H1 (cell line): ENCODE data around the gene IGF2R. TPM values are rescaled to one million over a fixed set of nuclear protein-coding genes. Genes with fewer than 3 reads are reported as not detected.

Source experiments
- CTCF ChIA-PET: fragments of 300-600 bp; sonication (Branson Sonifier 250); formaldehyde crosslinking; loops from one replicate; lab custom pipeline; 2021; ENCODE audit not compliant: partially characterized antibody; lab: Charles Lee
- POLR2A ChIA-PET: fragments of 300-600 bp; sonication (Branson Sonifier 250); formaldehyde crosslinking; loops from one replicate; lab custom pipeline; 2021; ENCODE audit warnings: inconsistent platforms; ENCODE audit not compliant: partially characterized antibody; lab: Charles Lee
- DNase-seq, 2 experiments: peaks; one replicate each; pipeline versions ENCODE4 v3.0.0 to v3.0.0-alpha.2; 2010 to 2022; ENCODE audit warnings: low spot score in 2 of 2, low read depth in 1 of 2, mixed read lengths in 1 of 2
- FAIRE-seq: peaks from 2 replicates; lab custom pipeline; 2011; peaks lifted over from hg19 to GRCh38; lab: Jason Lieb, UNC
- H2AFZ ChIP-seq: 2 replicates; pipeline ENCODE4 v1.8.1; 2012; ENCODE audit warnings: low read length, inconsistent platforms
- H2AK5ac ChIP-seq: 2 replicates; pipeline ENCODE4 v1.6.1; 2013; ENCODE audit warnings: low read depth, low read length
- H2BK120ac ChIP-seq: replicated peaks from 2 replicates; pipeline ENCODE3; 2013; ENCODE audit warnings: low read depth, low read length, inconsistent platforms
- H2BK12ac ChIP-seq: 2 replicates; pipeline ENCODE4 v1.6.1; 2013; ENCODE audit warnings: low read depth, low read length
- H2BK15ac ChIP-seq: 2 replicates; pipeline ENCODE4 v1.6.1; 2013; ENCODE audit warnings: low read length
- H2BK20ac ChIP-seq: 2 replicates; pipeline ENCODE4 v1.6.1; 2013; ENCODE audit warnings: low read length
- H2BK5ac ChIP-seq: 2 replicates; pipeline ENCODE4 v1.6.1; 2013; ENCODE audit warnings: low read depth, low read length
- H3K14ac ChIP-seq: 2 replicates; pipeline ENCODE4 v1.6.1; 2013; ENCODE audit warnings: inconsistent platforms; ENCODE audit not compliant: insufficient read length
- H3K18ac ChIP-seq: 2 replicates; pipeline ENCODE4 v1.6.1; 2013; ENCODE audit warnings: low read length; ENCODE audit errors: extremely low read depth
- H3K23ac ChIP-seq: 2 replicates; pipeline ENCODE4 v1.6.1; 2013; ENCODE audit warnings: inconsistent platforms; ENCODE audit not compliant: insufficient read length
- H3K23me2 ChIP-seq: 2 replicates; pipeline ENCODE4 v1.6.1; 2013; ENCODE audit warnings: low read depth, low read length
- H3K27ac ChIP-seq: 2 replicates; pipeline ENCODE4 v1.6.1; 2011; ENCODE audit warnings: low read depth, low read length, inconsistent platforms
- H3K27me3 ChIP-seq, 4 experiments: replicated peaks in 1 of 4; 1 replicate in 1 of 4; 2 replicates in 3 of 4; pipeline versions ENCODE4 v1.6.1 to v1.8.1; 2011 to 2013; ENCODE audit warnings: low read length in 3 of 4, mild to moderate bottlenecking in 3 of 4, inconsistent platforms in 2 of 4, mixed read lengths in 2 of 4, moderate library complexity in 1 of 4; ENCODE audit not compliant: control insufficient read depth in 3 of 4, insufficient read depth in 3 of 4; ENCODE audit errors: extremely low read depth in 1 of 4
- H3K36me3 ChIP-seq, 4 experiments: 2 replicates each; pipeline versions ENCODE4 v1.6.1 to v1.8.1; 2011 to 2013; ENCODE audit warnings: mild to moderate bottlenecking in 4 of 4, low read length in 3 of 4, moderate library complexity in 2 of 4, control low read depth in 1 of 4, inconsistent platforms in 1 of 4; ENCODE audit not compliant: insufficient read depth in 4 of 4, control insufficient read depth in 2 of 4
- H3K4ac ChIP-seq: replicated peaks from 2 replicates; pipeline ENCODE3; 2013; ENCODE audit warnings: low read length, low read depth, mixed read lengths, inconsistent platforms; ENCODE audit not compliant: insufficient read length
- H3K4me1 ChIP-seq, 4 experiments: replicated peaks in 1 of 4; 1 replicate in 1 of 4; 2 replicates in 3 of 4; pipeline versions ENCODE4 v1.6.1 to v1.8.1; 2011 to 2013; ENCODE audit warnings: low read length in 3 of 4, inconsistent platforms in 2 of 4, mixed read lengths in 1 of 4; ENCODE audit not compliant: insufficient read depth in 4 of 4, control insufficient read depth in 3 of 4
- H3K4me2 ChIP-seq, 2 experiments: 2 replicates each; pipeline versions ENCODE4 v1.6.1 to v1.8.1; 2011 to 2013; ENCODE audit warnings: low read depth in 2 of 2, low read length in 2 of 2, control low read depth in 1 of 2, inconsistent platforms in 1 of 2, mild to moderate bottlenecking in 1 of 2; ENCODE audit not compliant: insufficient read depth in 1 of 2
- H3K4me3 ChIP-seq, 4 experiments: fragments of 200-600, 300-600 bp in 1 of 4; sonication (generic), shearing (Covaris generic), sonication (Bioruptor Twin) in 1 of 4; 2 replicates each; pipeline versions ENCODE4 v1.5.1 to v1.8.1; 2011 to 2016; ENCODE audit warnings: low read length in 4 of 4, low read depth in 3 of 4, control low read depth in 2 of 4, inconsistent platforms in 2 of 4, mild to moderate bottlenecking in 2 of 4, mixed read lengths in 1 of 4, moderate library complexity in 1 of 4; ENCODE audit not compliant: insufficient read depth in 2 of 4; ENCODE audit errors: extremely low read depth in 1 of 4
- H3K56ac ChIP-seq: replicated peaks from 2 replicates; pipeline ENCODE3; 2013; ENCODE audit warnings: low read depth, mild to moderate bottlenecking, mixed read lengths, low read length, inconsistent platforms; ENCODE audit not compliant: insufficient read length
- H3K79me1 ChIP-seq: 2 replicates; pipeline ENCODE4 v1.6.1; 2013; ENCODE audit warnings: low read depth, low read length, control low read depth
- H3K79me2 ChIP-seq, 2 experiments: 2 replicates each; pipeline versions ENCODE4 v1.6.1 to v1.8.1; 2012 to 2013; ENCODE audit warnings: low read length in 2 of 2, mild to moderate bottlenecking in 2 of 2, inconsistent platforms in 1 of 2; ENCODE audit not compliant: insufficient read depth in 2 of 2, control insufficient read depth in 1 of 2
- H3K9ac ChIP-seq, 4 experiments: replicated peaks in 1 of 4; 1 replicate in 1 of 4; 2 replicates in 3 of 4; pipeline versions ENCODE4 v1.6.1 to v1.8.1; 2011 to 2013; ENCODE audit warnings: low read depth in 3 of 4, low read length in 3 of 4, control low read depth in 2 of 4, mild to moderate bottlenecking in 2 of 4, moderate library complexity in 2 of 4, inconsistent platforms in 1 of 4; ENCODE audit errors: extremely low read depth in 1 of 4
- H3K9me3 ChIP-seq, 2 experiments: 2 replicates each; pipeline versions ENCODE4 v1.6.1 to v1.8.1; 2012 to 2013; ENCODE audit warnings: mild to moderate bottlenecking in 2 of 2, moderate library complexity in 2 of 2, control low read depth in 1 of 2, inconsistent platforms in 1 of 2, low read depth in 1 of 2, low read length in 1 of 2, mixed read lengths in 1 of 2; ENCODE audit not compliant: insufficient read depth in 2 of 2
- H4K20me1 ChIP-seq, 2 experiments: replicated peaks in 1 of 2; 2 replicates each; pipeline versions ENCODE3 to v1.8.1; 2011 to 2013; ENCODE audit warnings: inconsistent platforms in 2 of 2, low read length in 2 of 2, mild to moderate bottlenecking in 1 of 2; ENCODE audit not compliant: insufficient read depth in 2 of 2, control insufficient read depth in 1 of 2
- H4K5ac ChIP-seq: 2 replicates; pipeline ENCODE4 v1.6.1; 2013; ENCODE audit warnings: low read length, low read depth, mixed read lengths, inconsistent platforms; ENCODE audit not compliant: insufficient read length
- H4K8ac ChIP-seq: 2 replicates; pipeline ENCODE4 v1.8.0; 2013; ENCODE audit warnings: mild to moderate bottlenecking, moderate library complexity, low read length, inconsistent platforms; ENCODE audit not compliant: insufficient read depth; ENCODE audit errors: extremely low read depth
- H4K91ac ChIP-seq: replicated peaks from 2 replicates; pipeline ENCODE3; 2013; ENCODE audit warnings: low read length, mixed read lengths, inconsistent platforms; ENCODE audit not compliant: insufficient read length
- ATF3 ChIP-seq: IDR thresholded peaks from 2 replicates; pipeline ENCODE4 v1.6.1; 2011; ENCODE audit warnings: low read depth, mild to moderate bottlenecking, low read length; ENCODE audit not compliant: insufficient read depth
- CBX5 ChIP-seq: fragments of 300-800, 300-1000 bp; sonication (generic); IDR thresholded peaks from 2 replicates; pipeline ENCODE4 v1.7.1; 2016; ENCODE audit warnings: antibody characterized with exemption, low read length, low read depth
- CTCF ChIP-seq, 3 experiments: IDR thresholded peaks; 1 replicate in 2 of 3; 2 replicates in 1 of 3; pipeline versions ENCODE4 v1.5.1 to v1.6.1; 2011; ENCODE audit warnings: low read length in 3 of 3, mild to moderate bottlenecking in 3 of 3, inconsistent platforms in 2 of 3, low read depth in 1 of 3, moderate library complexity in 1 of 3; ENCODE audit not compliant: insufficient read depth in 1 of 3; ENCODE audit errors: control extremely low read depth in 1 of 3
- EP300 ChIP-seq, 2 experiments: IDR thresholded peaks; 1 replicate in 1 of 2; 2 replicates in 1 of 2; pipeline ENCODE4 v1.6.1; 2011 to 2012; ENCODE audit warnings: low read depth in 2 of 2, low read length in 2 of 2, mild to moderate bottlenecking in 2 of 2, borderline replicate concordance in 1 of 2, inconsistent platforms in 1 of 2, moderate library complexity in 1 of 2
- JUN ChIP-seq: IDR thresholded peaks from 2 replicates; pipeline ENCODE4 v1.6.1; 2011; ENCODE audit warnings: low read depth, mild to moderate bottlenecking, improper control_type of control experiment, low read length
- JUND ChIP-seq: IDR thresholded peaks from 2 replicates; pipeline ENCODE4 v1.6.1; 2011; ENCODE audit warnings: mild to moderate bottlenecking, improper control_type of control experiment, low read length
- POU5F1 ChIP-seq: IDR thresholded peaks from 2 replicates; pipeline ENCODE4 v1.6.1; 2011; ENCODE audit warnings: low read depth, mild to moderate bottlenecking, low read length, moderate library complexity
- USF2 ChIP-seq: IDR thresholded peaks from 2 replicates; pipeline ENCODE4 v1.6.1; 2011; ENCODE audit warnings: low read length, improper control_type of control experiment
- YY1 ChIP-seq: IDR thresholded peaks from 2 replicates; pipeline ENCODE4 v1.6.1; 2011; ENCODE audit warnings: low read depth, mild to moderate bottlenecking, low read length
- WGBS, 2 experiments: shearing (Covaris generic) in 1 of 2; methylation state at CpG; one replicate each; pipeline versions ENCODE4 v1.1.6 to v1.1.7; 2013 to 2015; ENCODE audit warnings: low lambda C conversion rate in 2 of 2, mixed read lengths in 2 of 2, inconsistent platforms in 1 of 2, low coverage in 1 of 2, missing lambda C conversion rate in 1 of 2; ENCODE audit not compliant: insufficient replicate concordance in 2 of 2, insufficient coverage in 1 of 2, insufficient read length in 1 of 2; ENCODE audit errors: extremely low coverage in 1 of 2, missing lambda C conversion rate in 1 of 2; 5-methylcytosine and 5-hydroxymethylcytosine counted together
- polyA plus RNA-seq, 7 experiments: library from polyadenylated mRNA; depleted of rRNA in 3 of 7; stranded (reverse) in 5 of 7; unstranded in 2 of 7; fragments of >200 nt in 5 of 7; fragments of 200-250 nt in 2 of 7; gene quantifications; 1 replicate in 5 of 7; 2 replicates in 1 of 7; 4 replicates in 1 of 7; pipeline versions ENCODE4 v1.2.1 to v1.2.3, GENCODE V29; 2011 to 2013; ENCODE audit warnings: missing spikeins in 2 of 7, mixed read lengths in 2 of 7
- total RNA-seq: library from RNA; stranded (reverse); fragmentation: NEBNext Ultra II Directional; extraction: Animal tissue kit (Norgen Biotek cat#: 25700); gene quantifications from 2 replicates; pipeline ENCODE4 v1.2.1, GENCODE V29; 2021

IGF2R gene
- total and polyA plus RNA-seq, 2 of the 8 experiments (the other 6 are each of a cell fraction or from before 2014, with no cell fraction given) = 20.6 to 74.1 TPM

- no peak overlapping the region for H3K27ac ChIP-seq
- peaks cover 4% of the 10 kb centered on the region; the same call in 1 of the 2 replicates for H3K79me1 ChIP-seq
- H3K36me3 ChIP-seq = no peaks in the 10 kb centered on the region
- H3K56ac ChIP-seq = no peak overlapping the region
- H3K9me3 ChIP-seq = no peaks in the 10 kb centered on the region
- WGBS, 2 experiments = 76% methylated on average over 3 of the region's 3 CpGs; no CpG with 5 or more reads in 1 of the 2 experiments
- H3K4me3 ChIP-seq = no peak overlapping the region
- peaks cover 5 to 12% (median 7%) of the 10 kb centered on the region in 4 experiments; a peak in 4 of 7 replicates for H3K4me1 ChIP-seq
- peaks cover 5% of the 10 kb centered on the region for H3K23me2 ChIP-seq
- CTCF ChIA-PET = interaction anchor here (0.9 to 4.1 kb wide), 4 partner anchors 10 to 16 kb away, joined by 4 to 10 read pairs (median 5); no protein-coding TSS in a partner anchor
- H3K14ac ChIP-seq = no peak overlapping the region
- H4K5ac ChIP-seq = no peak overlapping the region
- H4K20me1 ChIP-seq = peaks cover 2 to 3% of the 10 kb centered on the region in 2 experiments
- H3K4me2 ChIP-seq = no peak overlapping the region
- POLR2A ChIA-PET = interaction anchor here (1.3 kb wide), 1 partner anchor 10 kb away, joined by 4 read pairs; no protein-coding TSS in a partner anchor
- H3K18ac ChIP-seq = no peak overlapping the region
- no peak overlapping the region for H3K4ac ChIP-seq
- H2AK5ac ChIP-seq = no peak overlapping the region
- FAIRE-seq (no peak), DNase-seq (no peak)
- no peak overlapping the region for H4K8ac ChIP-seq
- no peak overlapping the region for H3K23ac ChIP-seq
- H4K91ac ChIP-seq = no peak overlapping the region
- H2BK120ac ChIP-seq = no peak overlapping the region
- H3K27me3 ChIP-seq = peaks cover 0 to 7% (median 0%) of the 10 kb centered on the region in 4 experiments; a peak in 1 of 7 replicates
- no peak overlapping the region for H2BK20ac ChIP-seq
- H3K9ac ChIP-seq = no peak overlapping the region
- H2BK5ac ChIP-seq = no peak overlapping the region
- H3K79me2 ChIP-seq = peaks cover 13 to 23% of the 10 kb centered on the region in 2 experiments
- H2AFZ ChIP-seq = no peak overlapping the region
- H2BK15ac ChIP-seq = no peak overlapping the region
- H2BK12ac ChIP-seq = no peak overlapping the region
- no peak for TF ChIP-seq YY1
- no peak for TF ChIP-seq JUN
- no peak for TF ChIP-seq CTCF (IDR thresholded peaks at IDR 0.05; ENCODE audit: control extremely low read depth in 1 of 3, insufficient read depth in 1 of 3, low read depth in 1 of 3, low read length in 3 of 3)
- no peak for TF ChIP-seq CBX5
- TF ChIP-seq USF2 = no peak
- no peak for TF ChIP-seq EP300 (IDR thresholded peaks at IDR 0.05; ENCODE audit: borderline replicate concordance in 1 of 2, low read depth in 2 of 2, low read length in 2 of 2)
- TF ChIP-seq JUND = no peak
- no peak for TF ChIP-seq POU5F1
- no peak for TF ChIP-seq ATF3
These were observed 1.9 kb upstream of the IGF2R start for GRCh38 chr6:159966981-159967380.
